Chondrocyte (in vitro differentiated cells): ENCODE measurements around the gene ALKBH7. TPM values are rescaled to one million over a fixed set of nuclear protein-coding genes. Genes with fewer than 3 reads are reported as not detected.
"Not testable (repeated sequence)": the region's sequence is repeated elsewhere in the genome, so short reads cannot be mapped to it uniquely, and the experiment has no call there.

Source experiments
- DNase-seq: peaks from one replicate; pipeline ENCODE4 v3.0.0; 2021; ENCODE audit warnings: mixed read lengths, low spot score
- H3K27ac Mint-ChIP-seq: one replicate; pipeline ENCODE4 v1.8.0; 2021; ENCODE audit warnings: mild to moderate bottlenecking, moderate library complexity, mixed read lengths; ENCODE audit not compliant: unreplicated experiment
- H3K27me3 Mint-ChIP-seq: 2 replicates; pipeline ENCODE4 v1.8.0; 2021; ENCODE audit warnings: low read depth, mixed read lengths
- H3K36me3 Mint-ChIP-seq: 2 replicates; pipeline ENCODE4 v1.8.0; 2021; ENCODE audit warnings: low read depth, mixed read lengths
- H3K4me1 Mint-ChIP-seq: 2 replicates; pipeline ENCODE4 v1.8.0; 2021; ENCODE audit warnings: low read depth, mild to moderate bottlenecking, mixed read lengths
- H3K4me3 Mint-ChIP-seq: one replicate; pipeline ENCODE4 v1.8.0; 2021; ENCODE audit warnings: mild to moderate bottlenecking, moderate library complexity, mixed read lengths; ENCODE audit not compliant: unreplicated experiment
- H3K9me3 Mint-ChIP-seq: 2 replicates; pipeline ENCODE4 v1.8.0; 2021; ENCODE audit warnings: low read depth, mixed read lengths
- total RNA-seq: library from RNA; stranded (reverse); gene quantifications from 3 replicates; pipeline ENCODE4 v1.2.1, GENCODE V29; 2021
- TF ChIP-seq, protein P1 (sequence below): fragments of 200-600 bp; sonication (generic); IDR thresholded peaks from 2 replicates; pipeline ENCODE4 v1.5.0; 2021; ENCODE audit warnings: antibody characterized with exemption, mild to moderate bottlenecking, moderate library complexity

The ALKBH7 gene
- total RNA-seq, 1 donor from 2014 or later = 71.7 TPM

DNA sequence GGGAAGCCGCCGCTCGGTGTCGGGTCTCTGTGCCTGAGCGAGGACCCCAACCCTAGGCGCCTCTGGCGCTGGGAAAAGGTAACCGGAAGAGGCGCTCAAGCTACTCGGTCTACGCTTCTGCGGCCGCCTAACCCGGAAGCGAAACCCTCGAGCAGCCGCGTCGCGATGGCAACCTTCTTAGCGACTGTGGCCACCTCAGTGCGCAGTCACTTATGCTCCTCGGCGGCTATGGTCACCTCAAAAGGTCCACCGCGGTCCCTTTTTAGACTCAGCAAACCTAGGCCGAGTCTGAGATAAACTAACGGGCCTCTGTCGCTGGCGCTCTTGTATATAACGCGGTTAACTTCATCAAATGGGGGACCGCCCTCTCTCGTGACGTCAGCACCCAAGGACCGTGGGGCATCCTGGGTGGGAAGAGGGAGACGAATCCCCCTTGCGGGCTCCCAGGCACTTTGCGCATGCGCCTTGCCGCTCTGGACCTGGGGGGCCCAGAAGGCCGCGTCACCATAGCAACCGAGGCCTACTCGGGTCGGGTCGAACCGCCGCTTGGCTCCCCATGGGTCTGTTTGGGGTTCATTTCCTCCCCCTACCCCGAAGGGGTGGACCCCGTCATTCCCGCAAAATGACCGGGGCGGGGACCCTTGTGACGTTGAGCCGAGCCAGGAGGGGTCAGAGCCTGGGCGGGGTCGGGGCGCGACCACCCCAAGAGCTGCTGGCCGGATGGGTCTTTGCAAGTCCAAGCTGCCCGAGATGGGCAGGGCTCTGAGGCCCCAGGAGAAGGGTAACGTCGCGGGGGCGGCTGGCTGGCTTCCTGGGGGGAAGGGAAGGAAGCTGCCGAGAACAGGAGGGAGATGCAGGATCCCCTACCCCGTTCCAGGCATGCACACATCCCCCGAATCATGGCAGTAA lies 20.7 kb downstream of the ALKBH7 start, which contains the start of gene GTF2F1:
Gene GTF2F1 (minus strand): TSS at position 91 of the 909 bp plus-strand sequence. CDS start 169 bp downstream, outside the sequence.
- Mint-ChIP-seq H3K4me1 (peaks cover 28% of the 10 kb centered on the region), H3K9me3 (no peaks in the 10 kb centered on the region), H3K4me3 (peak within 1 kb of the TSS; percentile 90), H3K27ac (peak within 1 kb of the TSS; percentile 94), H3K27me3 (no peaks in the 10 kb centered on the region), H3K36me3 (peaks cover 8% of the 10 kb centered on the region)
- TF ChIP-seq, protein P1, sequence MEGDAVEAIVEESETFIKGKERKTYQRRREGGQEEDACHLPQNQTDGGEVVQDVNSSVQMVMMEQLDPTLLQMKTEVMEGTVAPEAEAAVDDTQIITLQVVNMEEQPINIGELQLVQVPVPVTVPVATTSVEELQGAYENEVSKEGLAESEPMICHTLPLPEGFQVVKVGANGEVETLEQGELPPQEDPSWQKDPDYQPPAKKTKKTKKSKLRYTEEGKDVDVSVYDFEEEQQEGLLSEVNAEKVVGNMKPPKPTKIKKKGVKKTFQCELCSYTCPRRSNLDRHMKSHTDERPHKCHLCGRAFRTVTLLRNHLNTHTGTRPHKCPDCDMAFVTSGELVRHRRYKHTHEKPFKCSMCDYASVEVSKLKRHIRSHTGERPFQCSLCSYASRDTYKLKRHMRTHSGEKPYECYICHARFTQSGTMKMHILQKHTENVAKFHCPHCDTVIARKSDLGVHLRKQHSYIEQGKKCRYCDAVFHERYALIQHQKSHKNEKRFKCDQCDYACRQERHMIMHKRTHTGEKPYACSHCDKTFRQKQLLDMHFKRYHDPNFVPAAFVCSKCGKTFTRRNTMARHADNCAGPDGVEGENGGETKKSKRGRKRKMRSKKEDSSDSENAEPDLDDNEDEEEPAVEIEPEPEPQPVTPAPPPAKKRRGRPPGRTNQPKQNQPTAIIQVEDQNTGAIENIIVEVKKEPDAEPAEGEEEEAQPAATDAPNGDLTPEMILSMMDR = peak; percentile 34
- peak; percentile 97 for DNase-seq

DNA sequence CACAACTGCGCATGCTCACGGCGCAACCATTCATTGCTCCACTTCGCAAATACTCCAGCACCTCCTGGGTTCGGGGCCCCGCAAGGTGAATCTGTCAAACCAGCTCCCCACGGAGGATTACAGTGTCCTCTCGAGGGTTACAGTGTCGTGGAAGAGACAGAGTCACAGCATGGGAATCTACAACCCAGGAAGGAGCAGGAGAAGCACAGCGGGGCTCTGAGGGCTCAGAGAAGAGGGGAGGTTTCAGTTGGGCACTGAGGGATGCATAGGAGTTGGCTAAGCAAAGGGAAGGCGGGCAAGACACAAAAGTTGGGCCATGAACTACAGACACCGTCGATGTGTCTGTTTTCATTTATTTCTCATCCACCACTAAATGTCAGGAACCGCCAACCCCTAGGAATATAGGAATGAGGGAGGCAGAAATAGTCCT lies 21.4 kb downstream of the ALKBH7 start:
- H3K4me1 Mint-ChIP-seq = peaks cover 28% of the 10 kb centered on the region
- no peaks in the 10 kb centered on the region for H3K9me3 Mint-ChIP-seq
- no peak for DNase-seq
- peak overlapping the region; percentile 94 for H3K27ac Mint-ChIP-seq
- peak overlapping the region; percentile 90 for H3K4me3 Mint-ChIP-seq
- no peaks in the 10 kb centered on the region for H3K27me3 Mint-ChIP-seq
- H3K36me3 Mint-ChIP-seq = peaks cover 5% of the 10 kb centered on the region
- TF ChIP-seq, protein P1 = no peak

DNA sequence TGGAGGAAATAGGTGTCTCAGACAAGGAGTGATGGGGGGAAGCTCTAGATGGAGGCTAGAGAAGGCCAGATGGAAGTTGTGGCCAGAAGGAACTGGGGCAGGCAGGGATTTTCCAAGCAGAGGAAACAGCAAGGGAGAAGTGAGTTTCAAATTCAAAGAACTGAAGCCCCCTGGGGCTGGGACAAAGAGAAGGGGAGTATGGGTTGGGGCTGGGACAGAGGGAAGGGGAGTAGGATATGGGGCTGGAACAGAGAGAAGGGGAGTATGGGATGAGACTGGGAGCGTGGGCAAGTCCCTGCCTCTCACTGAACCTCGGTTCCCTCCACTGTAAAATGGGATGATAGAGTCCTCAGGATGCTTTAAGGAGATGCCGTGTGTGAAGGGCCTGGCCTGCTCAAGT lies 22.2 kb downstream of the ALKBH7 start:
- peak overlapping the region; percentile 35 for H3K4me3 Mint-ChIP-seq
- DNase-seq = no peak

DNA sequence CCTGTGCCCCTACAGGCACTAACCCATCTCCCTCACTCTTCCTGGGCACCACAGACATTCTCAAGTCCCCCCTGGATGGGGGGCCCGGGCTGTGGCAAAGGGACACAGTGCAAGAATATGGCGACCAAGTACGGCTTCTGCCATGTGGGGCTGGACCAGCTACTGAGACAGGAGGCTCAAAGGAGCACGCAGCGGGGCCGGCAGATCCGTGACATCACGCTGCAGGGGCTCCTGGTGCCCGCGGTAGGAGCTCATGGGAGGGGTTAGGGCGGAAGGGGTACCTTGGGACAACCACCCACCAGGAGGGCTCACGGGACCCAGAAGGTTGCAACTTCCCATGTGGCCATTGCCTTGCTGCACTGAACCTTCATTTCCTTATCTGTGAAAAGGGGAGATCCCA lies 23.7 kb downstream of the ALKBH7 start:
- Mint-ChIP-seq H3K9me3 (no peaks in the 10 kb centered on the region), H3K4me3 (no peak overlapping the region), H3K4me1 (peaks cover 25% of the 10 kb centered on the region), H3K27me3 (no peaks in the 10 kb centered on the region), H3K36me3 (no peaks in the 10 kb centered on the region), H3K27ac (no peak overlapping the region)
- peak; percentile 86 for DNase-seq
- TF ChIP-seq, protein P1 = no peak

More for the DNA sequence above, 22.2 kb downstream of the ALKBH7 start:
- Mint-ChIP-seq H3K9me3 (no peaks in the 10 kb centered on the region), H3K27ac (peak overlapping the region; percentile 65), H3K36me3 (peaks cover 5% of the 10 kb centered on the region), H3K4me1 (peaks cover 28% of the 10 kb centered on the region), H3K27me3 (no peaks in the 10 kb centered on the region)
- TF ChIP-seq, protein P1 = no peak

DNA sequence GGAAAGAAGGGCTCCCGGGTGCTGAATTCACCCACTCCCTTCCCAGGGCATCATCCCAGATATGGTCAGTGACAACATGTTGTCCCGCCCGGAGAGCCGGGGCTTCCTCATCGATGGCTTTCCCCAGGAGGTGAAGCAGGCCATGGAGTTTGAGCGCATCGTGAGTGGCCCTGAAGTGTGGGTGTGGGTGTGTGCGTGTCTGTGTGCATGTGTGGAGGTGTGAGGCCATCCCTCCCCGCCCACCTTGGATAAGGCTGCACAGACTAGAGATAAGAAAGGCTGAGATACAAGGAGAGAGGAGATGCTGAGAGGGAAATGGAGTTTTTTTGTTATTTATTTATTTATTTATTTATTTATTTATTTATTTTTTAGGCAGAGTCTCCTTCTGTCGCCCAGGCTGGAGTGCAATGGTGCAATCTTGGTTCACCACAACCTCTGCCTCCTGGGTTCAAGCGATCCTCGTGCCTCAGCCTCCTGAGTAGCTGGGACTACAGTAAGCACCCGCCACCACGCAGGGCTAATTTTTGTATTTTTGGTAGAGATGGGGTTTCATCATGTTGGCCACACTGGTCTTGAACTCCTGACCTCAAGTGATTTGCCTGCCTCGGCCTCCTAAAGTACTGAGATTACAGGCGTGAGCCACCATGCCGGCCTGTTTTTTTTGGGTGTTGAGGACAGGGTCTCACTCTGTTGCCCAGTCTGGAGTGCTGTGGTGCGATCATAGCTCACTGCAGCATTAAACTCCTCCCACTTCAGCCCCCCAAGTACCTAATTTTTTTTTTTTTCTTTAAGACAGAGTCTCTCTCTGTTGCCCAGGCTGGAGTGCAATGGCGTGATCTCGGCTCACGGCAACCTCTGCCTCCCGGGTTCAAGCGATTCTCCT lies 27.7 kb downstream of the ALKBH7 start:
- H3K27me3 Mint-ChIP-seq, H3K9me3 Mint-ChIP-seq, H3K4me3 Mint-ChIP-seq, H3K27ac Mint-ChIP-seq, DNase-seq, H3K36me3 Mint-ChIP-seq, H3K4me1 Mint-ChIP-seq: not testable (repeated sequence)
